GM12878 (cell line): ENCODE data around the gene COL28A1. TPM values are rescaled to one million over a fixed set of nuclear protein-coding genes. Genes with fewer than 3 reads are reported as not detected.

ENCODE experiments used
- ATAC-seq: fragments of 200-7000 bp; cut with Tn5 transposase; 3 replicates; pipeline ENCODE4 v1.9.1; 2020; ENCODE audit warnings: mild to moderate bottlenecking, moderate library complexity
- BruUV-seq: library from RNA; stranded (reverse); fragments of 400-500 nt; replicated peaks from 2 replicates; lab custom pipeline; 2021; lab: Mats Ljungman, UMichigan
- CTCF ChIA-PET: fragments of 300-600 bp; sonication (Branson Sonifier 250); formaldehyde crosslinking; extraction: SDS; loops from one replicate; lab custom pipeline; 2021; ENCODE audit warnings: inconsistent platforms; lab: Yijun Ruan, JAX
- POLR2A ChIA-PET: fragments of 350-600 bp; formaldehyde crosslinking; extraction: SDS; loops from one replicate; lab custom pipeline; 2021; ENCODE audit warnings: inconsistent platforms; lab: Charles Lee
- RAD21 ChIA-PET: fragments of 300-600 bp; sonication (Branson Sonifier 250); formaldehyde crosslinking; loops from one replicate; lab custom pipeline; 2023; ENCODE audit warnings: antibody characterized with exemption; ENCODE audit not compliant: unreplicated experiment; lab: Charles Lee
- SMC1A ChIA-PET: fragments of 300-600 bp; sonication (Branson Sonifier 250); formaldehyde crosslinking; loops from one replicate; lab custom pipeline; 2023; ENCODE audit not compliant: unreplicated experiment, uncharacterized antibody; lab: Charles Lee
- DNase-seq: peaks from one replicate; pipeline ENCODE4 v3.0.0-alpha.2; 2011; ENCODE audit warnings: low read depth, low spot score
- FAIRE-seq: peaks from 3 replicates; lab custom pipeline; 2011; peaks lifted over from hg19 to GRCh38; lab: Jason Lieb, UNC
- H2AFZ ChIP-seq: 2 replicates; pipeline ENCODE4 v1.6.0; 2011; ENCODE audit warnings: low read depth, low read length, control low read depth; ENCODE audit not compliant: control insufficient read depth
- H3K27ac ChIP-seq: 2 replicates; pipeline ENCODE4 v1.5.1; 2011; ENCODE audit warnings: control low read depth; ENCODE audit not compliant: control insufficient read depth, insufficient read depth
- H3K27me3 ChIP-seq, 2 experiments: replicated peaks in 1 of 2; 2 replicates each; pipeline versions ENCODE4 v1.6.0 to v1.6.1; 2011; ENCODE audit warnings: low read length in 1 of 2; ENCODE audit not compliant: control insufficient read depth in 2 of 2, insufficient read depth in 2 of 2
- H3K36me3 ChIP-seq, 2 experiments: 2 replicates each; pipeline ENCODE4 v1.5.1; 2011; ENCODE audit warnings: low read length in 1 of 2; ENCODE audit not compliant: control insufficient read depth in 2 of 2, insufficient read depth in 2 of 2
- H3K4me1 ChIP-seq: 2 replicates; pipeline ENCODE4 v1.6.1; 2011; ENCODE audit warnings: mild to moderate bottlenecking, low read length, moderate library complexity, mixed read lengths; ENCODE audit not compliant: control insufficient read depth, insufficient read depth
- H3K4me2 ChIP-seq: 2 replicates; pipeline ENCODE4 v1.6.0; 2011; ENCODE audit warnings: control low read depth; ENCODE audit not compliant: control insufficient read depth, insufficient read depth
- H3K4me3 ChIP-seq: fragments of 200-600 bp; sonication (generic); 2 replicates; pipeline ENCODE4 v1.5.1; 2016
- H3K79me2 ChIP-seq: 2 replicates; pipeline ENCODE4 v1.6.0; 2011; ENCODE audit warnings: low read length; ENCODE audit not compliant: control insufficient read depth, insufficient read depth
- H3K9ac ChIP-seq: 2 replicates; pipeline ENCODE4 v1.8.0; 2011; ENCODE audit warnings: low read length, control low read depth, mixed read lengths; ENCODE audit not compliant: control insufficient read depth, insufficient read depth
- H3K9me3 ChIP-seq: replicated peaks from 3 replicates; pipeline ENCODE4 v1.5.1; 2011; ENCODE audit warnings: mild to moderate bottlenecking, low read length; ENCODE audit not compliant: control insufficient read depth, insufficient read depth
- H4K20me1 ChIP-seq: 2 replicates; pipeline ENCODE4 v1.6.0; 2011; ENCODE audit not compliant: control insufficient read depth, insufficient read depth
- CEBPB ChIP-seq, 2 experiments: fragments of 150-350 bp in 1 of 2; IDR thresholded peaks; 2 replicates each; pipeline ENCODE4 v1.6.1; 2012 to 2014; ENCODE audit warnings: low read depth in 2 of 2, low read length in 2 of 2, borderline replicate concordance in 1 of 2, inconsistent platforms in 1 of 2
- CEBPZ ChIP-seq: fragments of 150-350 bp; IDR thresholded peaks from 2 replicates; pipeline ENCODE4 v1.6.1; 2016; ENCODE audit warnings: low read depth, low read length
- CHD4 ChIP-seq: fragments of 200-600 bp; sonication (generic); IDR thresholded peaks from 2 replicates; pipeline ENCODE4 v1.6.1; 2016; ENCODE audit warnings: mild to moderate bottlenecking
- E2F4 ChIP-seq: IDR thresholded peaks from 2 replicates; pipeline ENCODE4 v1.6.1; 2012; ENCODE audit warnings: low read depth, low read length, improper control_type of control experiment
- E4F1 ChIP-seq: fragments of 450-650 bp; IDR thresholded peaks from 2 replicates; pipeline ENCODE4 v1.6.1; 2018; ENCODE audit warnings: borderline replicate concordance, mild to moderate bottlenecking; ENCODE audit not compliant: partially characterized antibody
- HCFC1 ChIP-seq: fragments of 150-350 bp; IDR thresholded peaks from 2 replicates; pipeline ENCODE4 v1.6.1; 2014; ENCODE audit warnings: low read length
- IKZF1 ChIP-seq: fragments of 450-650 bp; conservative IDR thresholded peaks from 2 replicates; pipeline ENCODE4 v1.6.1; 2017; ENCODE audit warnings: antibody characterized with exemption, mild to moderate bottlenecking
- KAT2A ChIP-seq: conservative IDR thresholded peaks from 2 replicates; pipeline ENCODE4 v1.6.1; 2011; ENCODE audit warnings: low read depth, low read length; ENCODE audit not compliant: control insufficient read depth
- KDM1A ChIP-seq: fragments of 200-600 bp; sonication (generic); IDR thresholded peaks from 2 replicates; pipeline ENCODE4 v1.6.1; 2016; ENCODE audit warnings: borderline replicate concordance
- NR2C2 ChIP-seq: IDR thresholded peaks from 2 replicates; pipeline ENCODE4 v1.6.1; 2011; ENCODE audit warnings: borderline replicate concordance, low read depth; ENCODE audit not compliant: control insufficient read depth, insufficient read length
- NR2F1 ChIP-seq: fragments of 450-650 bp; conservative IDR thresholded peaks from 2 replicates; pipeline ENCODE4 v1.6.1; 2017; ENCODE audit warnings: mild to moderate bottlenecking
- POLR2AphosphoS2 ChIP-seq: IDR thresholded peaks from 2 replicates; pipeline ENCODE4 v1.6.1; 2011; ENCODE audit warnings: low read depth, mild to moderate bottlenecking, low read length, improper control_type of control experiment, moderate library complexity
- SMC3 ChIP-seq: IDR thresholded peaks from 2 replicates; pipeline ENCODE4 v1.6.1; 2011; ENCODE audit warnings: low read length, improper control_type of control experiment, borderline replicate concordance
- STAT3 ChIP-seq: IDR thresholded peaks from 2 replicates; pipeline ENCODE4 v1.6.1; 2011; ENCODE audit warnings: low read depth, low read length, improper control_type of control experiment
- TCF3 ChIP-seq: IDR thresholded peaks from 2 replicates; pipeline ENCODE4 v1.6.1; 2012; ENCODE audit warnings: low read depth, mild to moderate bottlenecking, low read length, borderline replicate concordance; ENCODE audit not compliant: insufficient read depth
- ZNF274 ChIP-seq: IDR thresholded peaks from one replicate; pipeline ENCODE4 v1.8.0; 2011; ENCODE audit not compliant: insufficient read length, insufficient read depth
- in situ Hi-C: fragments of 300-500 bp; cut with MboI; formaldehyde crosslinking; loops from 9 replicates; pipeline ENCODE4 v1.14.3; 2018; ENCODE audit warnings: mixed read lengths
- intact Hi-C: fragments of 100-400 bp; cut with micrococcal nuclease; formaldehyde crosslinking; loops from one replicate; pipeline ENCODE4 v1.14.2; 2022; ENCODE audit not compliant: unreplicated experiment
- polyA plus RNA-seq, 11 experiments: library from polyadenylated mRNA; depleted of rRNA in 4 of 11; unstranded in 6 of 11; stranded (reverse) in 5 of 11; fragments of >200 nt; fragmentation: Nextera tagmentation in 4 of 11; fragmentation: Illumina TruSeq in 1 of 11; extraction: Ambion mirVana in 4 of 11; extraction: Trizol in 1 of 11; gene quantifications; 1 replicate in 1 of 11; 2 replicates in 10 of 11; pipeline versions ENCODE4 v1.2.1 to v1.2.3, GENCODE V29; 2011 to 2016; ENCODE audit warnings: inconsistent platforms in 2 of 11, missing spikeins in 2 of 11, low read depth in 1 of 11
- total RNA-seq, 4 experiments: library from RNA; depleted of rRNA in 3 of 4; stranded (reverse); fragments of >200 nt in 3 of 4; fragmentation: Illumina TruSeq in 1 of 4; extraction: Trizol in 1 of 4; gene quantifications; 2 replicates each; pipeline versions ENCODE4 v1.2.1 to v1.2.3, GENCODE V29; 2013 to 2021

COL28A1 gene
- total and polyA plus RNA-seq, 10 of the 15 experiments (the other 5 are each of a cell fraction or from before 2014, with no cell fraction given) = 0.05 to 0.22 TPM; not detected in 8

GRCh38 chr7:7449055-7449454 is 86.6 kb downstream of the COL28A1 start (continued):
- TF ChIP-seq KDM1A (no peak), STAT3 (no peak), NR2C2 (no peak), E2F4 (no peak), CEBPZ (no peak), SMC3 (no peak), KAT2A (no peak), POLR2AphosphoS2 (no peak), ZNF274 (no peak), NR2F1 (no peak)

DNA sequence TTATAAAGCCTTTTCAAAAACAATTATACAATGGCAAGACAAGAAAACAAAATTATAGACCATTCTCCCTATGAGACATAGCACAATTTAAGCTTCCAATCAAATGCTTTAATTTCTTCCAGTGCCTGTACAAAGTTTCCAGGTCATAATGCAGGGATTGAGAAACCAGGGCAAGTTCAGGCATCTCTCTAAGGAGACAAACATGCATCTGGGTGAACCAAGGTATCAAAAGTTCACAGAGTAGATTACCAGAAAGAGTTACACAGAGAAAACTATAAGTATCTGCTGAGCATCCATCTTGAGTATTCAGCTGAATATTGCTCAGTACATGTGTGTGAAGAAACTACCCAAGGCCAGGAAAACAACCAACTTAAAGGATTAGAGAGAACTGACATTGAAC is 89.1 kb downstream of the COL28A1 start:
- H2AFZ ChIP-seq = no peak overlapping the region
- no peaks in the 10 kb centered on the region for H3K9me3 ChIP-seq
- ChIA-PET CTCF (interaction anchor here (1.0 to 1.9 kb wide), 3 partner anchors 13 to 265 kb away, joined by 3 to 5 read pairs (median 3); partner anchors contain the start of gene C1GALT1), POLR2A (no interaction called here), SMC1A (interaction anchor here (0.7 kb wide), 1 partner anchor 280 kb away, joined by 3 read pairs; no protein-coding TSS in a partner anchor), RAD21 (no interaction called here)
- no peak for DNase-seq
- no peak overlapping the region for H3K4me2 ChIP-seq
- no peaks in the 10 kb centered on the region for H3K36me3 ChIP-seq
- in situ Hi-C loops (no loop called here), intact Hi-C loops (no loop called here)
- no TSS peak for BruUV-seq
- TF ChIP-seq IKZF1 (no peak), HCFC1 (no peak), E4F1 (no peak), CEBPB (IDR thresholded peaks at IDR 0.05; ENCODE audit: borderline replicate concordance in 1 of 2, low read depth in 2 of 2, low read length in 2 of 2) (no peak), CHD4 (no peak), TCF3 (no peak)
- no peak overlapping the region for H3K4me3 ChIP-seq
- H3K79me2 ChIP-seq = no peaks in the 10 kb centered on the region
- no peaks in the 10 kb centered on the region for H3K4me1 ChIP-seq
- H3K9ac ChIP-seq = no peak overlapping the region
- no peak for ATAC-seq
- H4K20me1 ChIP-seq = no peaks in the 10 kb centered on the region
- FAIRE-seq = no peak
- H3K27me3 ChIP-seq = no peaks in the 10 kb centered on the region
- no peak overlapping the region for H3K27ac ChIP-seq
